Activated CD4-positive, CD25-positive, alpha-beta regulatory T cell (primary cell): ENCODE data around the gene ALKBH1.
A peak's percentile ranks its signal among the peaks of the same experiment; 100 is the strongest.
"Not testable (repeated sequence)": the region's sequence is repeated elsewhere in the genome, so short reads cannot be mapped to it uniquely, and the experiment has no call there.

Source experiments
- DNase-seq, 4 experiments: peaks; one replicate each; lab custom pipeline; 2025; lab: John Stamatoyannopoulos, UW

ALKBH1 gene, protein sequence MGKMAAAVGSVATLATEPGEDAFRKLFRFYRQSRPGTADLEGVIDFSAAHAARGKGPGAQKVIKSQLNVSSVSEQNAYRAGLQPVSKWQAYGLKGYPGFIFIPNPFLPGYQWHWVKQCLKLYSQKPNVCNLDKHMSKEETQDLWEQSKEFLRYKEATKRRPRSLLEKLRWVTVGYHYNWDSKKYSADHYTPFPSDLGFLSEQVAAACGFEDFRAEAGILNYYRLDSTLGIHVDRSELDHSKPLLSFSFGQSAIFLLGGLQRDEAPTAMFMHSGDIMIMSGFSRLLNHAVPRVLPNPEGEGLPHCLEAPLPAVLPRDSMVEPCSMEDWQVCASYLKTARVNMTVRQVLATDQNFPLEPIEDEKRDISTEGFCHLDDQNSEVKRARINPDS

GRCh38 chr14:77707724-77708408 is at the start of gene ALKBH1, which contains the start of gene SLIRP:
Gene ALKBH1, minus strand, starts transcription at chr14:77708023. Its CDS starts 19 bp downstream, at chr14:77708004.
Gene SLIRP, plus strand, starts transcription at chr14:77708103. Its CDS starts 9 bp downstream, at chr14:77708112.
- DNase-seq = peak; percentile 66 to 80 (median 78)

DNA sequence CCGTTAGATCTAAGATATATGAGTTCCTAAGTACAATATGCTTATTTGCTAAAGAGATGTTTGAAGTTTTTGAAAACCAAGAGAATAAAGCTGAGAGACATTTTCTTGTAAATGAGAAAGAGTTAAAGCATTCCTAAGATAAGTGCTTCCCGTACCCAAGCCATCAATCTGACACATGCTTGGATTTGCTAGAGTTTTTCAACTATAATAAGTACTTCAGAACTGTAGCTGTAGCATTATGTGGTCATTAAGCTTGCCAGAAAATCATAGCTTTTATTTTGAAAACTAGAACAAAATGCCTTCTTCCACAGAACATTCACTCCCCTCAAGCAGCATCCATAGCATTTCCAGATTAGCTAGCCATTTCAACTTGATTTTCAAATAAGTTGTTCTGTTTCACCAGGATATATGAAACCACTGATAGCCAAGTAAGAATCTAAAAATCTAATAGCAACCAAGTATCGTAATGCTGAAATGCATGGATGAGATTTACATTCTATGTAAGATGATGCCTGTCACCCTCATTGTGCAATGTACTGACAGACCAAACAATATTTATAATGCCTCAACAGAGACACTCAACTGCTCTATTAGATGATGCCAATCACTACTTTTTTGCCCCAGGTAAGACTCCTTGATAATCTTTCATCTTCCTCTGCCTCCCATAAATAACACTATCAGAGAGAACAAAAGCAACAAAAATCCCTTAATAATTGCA is 45.1 kb upstream of the ALKBH1 start:
- no peak for DNase-seq

DNA sequence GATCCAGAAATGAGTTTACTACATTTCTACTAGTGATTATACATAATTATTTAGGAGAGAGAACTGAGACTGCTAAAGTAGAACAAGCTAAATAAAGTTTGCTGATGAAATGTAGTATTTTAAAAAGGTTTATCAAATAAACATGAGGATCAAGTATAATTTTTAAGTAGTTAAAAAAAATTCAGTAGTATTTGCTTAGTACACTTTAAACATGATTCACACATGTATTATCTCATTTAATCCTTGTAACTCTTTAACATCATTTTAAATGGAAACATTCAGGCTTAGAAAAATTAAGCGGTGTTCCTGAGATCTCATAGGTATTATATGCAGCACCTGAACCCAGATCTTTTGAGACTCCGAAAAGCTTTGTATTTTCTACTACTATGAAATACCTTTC is 44.4 kb upstream of the ALKBH1 start:
- no peak for DNase-seq

GRCh38 chr14:77747425-77747824 is 39.6 kb upstream of the ALKBH1 start:
- DNase-seq = not testable (repeated sequence)

- no peak for DNase-seq
These were observed 38.4 kb upstream of the ALKBH1 start for GRCh38 chr14:77746064-77746702.

DNA sequence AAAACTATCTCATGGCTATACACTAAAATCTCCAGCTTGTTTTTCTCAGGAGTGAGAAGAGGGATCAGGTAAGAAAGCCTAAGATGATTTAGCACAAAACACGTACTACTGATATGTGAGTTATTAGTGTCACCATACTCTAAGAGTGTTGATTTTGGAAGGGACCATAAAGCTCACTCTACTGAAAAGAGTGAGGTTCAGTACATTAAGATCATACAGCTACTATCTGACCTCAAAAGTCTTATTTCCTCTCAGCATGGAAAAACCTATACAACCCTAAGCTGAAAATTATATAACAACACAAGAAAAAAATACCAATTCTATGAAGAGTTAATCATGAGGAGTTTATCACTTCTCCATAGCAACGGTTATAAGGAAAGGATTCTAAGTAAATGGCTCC is 33.6 kb upstream of the ALKBH1 start:
- DNase-seq = no peak

GRCh38 chr14:77738559-77739250 is 30.9 kb upstream of the ALKBH1 start:
- no peak for DNase-seq

DNA sequence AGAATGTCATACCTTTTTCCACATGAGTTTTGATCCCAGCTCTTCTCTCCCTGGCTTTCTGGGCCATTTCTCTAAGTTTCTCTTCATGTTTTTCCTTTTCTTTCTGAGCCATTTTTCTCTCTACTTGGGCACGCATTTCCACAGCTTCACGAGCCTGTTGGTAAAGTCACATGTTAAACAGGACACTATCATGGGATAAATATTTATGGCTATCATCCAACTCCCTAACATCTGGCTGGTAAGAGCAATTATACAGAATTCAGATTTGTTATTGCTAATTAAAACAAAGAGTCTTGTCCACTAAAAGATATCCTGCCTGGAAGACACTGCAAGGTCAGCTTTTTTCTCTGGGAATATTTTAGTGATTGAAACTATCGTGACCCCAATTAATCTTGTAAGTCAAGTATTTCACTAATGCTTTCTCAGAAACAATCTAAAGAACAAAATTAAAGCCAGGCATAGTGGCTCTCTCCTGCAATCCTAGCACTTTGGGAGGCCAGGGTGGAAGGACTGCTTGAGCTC is 23.2 kb upstream of the ALKBH1 start:
- DNase-seq = no peak

DNA sequence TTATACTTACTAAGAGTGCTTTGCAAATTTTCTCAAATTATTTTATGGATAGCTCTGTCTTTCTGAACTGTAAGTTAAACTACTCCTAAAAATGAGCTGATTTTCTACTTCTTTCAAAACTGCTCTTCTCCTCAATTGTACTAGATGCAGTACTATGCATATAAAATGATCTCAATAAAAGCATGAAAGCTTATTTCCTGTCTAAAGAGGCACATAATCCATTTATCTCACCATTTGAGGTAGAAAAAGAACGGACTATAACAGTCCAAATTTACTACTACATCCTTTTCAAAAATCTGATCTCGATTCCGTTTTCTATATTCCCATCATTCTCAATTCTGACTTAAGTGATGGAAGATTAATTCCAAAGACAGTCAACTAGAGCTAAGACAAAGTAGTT is 14.5 kb upstream of the ALKBH1 start:
- DNase-seq = no peak

GRCh38 chr14:77721437-77721836 is 13.6 kb upstream of the ALKBH1 start:
- no peak for DNase-seq

DNA sequence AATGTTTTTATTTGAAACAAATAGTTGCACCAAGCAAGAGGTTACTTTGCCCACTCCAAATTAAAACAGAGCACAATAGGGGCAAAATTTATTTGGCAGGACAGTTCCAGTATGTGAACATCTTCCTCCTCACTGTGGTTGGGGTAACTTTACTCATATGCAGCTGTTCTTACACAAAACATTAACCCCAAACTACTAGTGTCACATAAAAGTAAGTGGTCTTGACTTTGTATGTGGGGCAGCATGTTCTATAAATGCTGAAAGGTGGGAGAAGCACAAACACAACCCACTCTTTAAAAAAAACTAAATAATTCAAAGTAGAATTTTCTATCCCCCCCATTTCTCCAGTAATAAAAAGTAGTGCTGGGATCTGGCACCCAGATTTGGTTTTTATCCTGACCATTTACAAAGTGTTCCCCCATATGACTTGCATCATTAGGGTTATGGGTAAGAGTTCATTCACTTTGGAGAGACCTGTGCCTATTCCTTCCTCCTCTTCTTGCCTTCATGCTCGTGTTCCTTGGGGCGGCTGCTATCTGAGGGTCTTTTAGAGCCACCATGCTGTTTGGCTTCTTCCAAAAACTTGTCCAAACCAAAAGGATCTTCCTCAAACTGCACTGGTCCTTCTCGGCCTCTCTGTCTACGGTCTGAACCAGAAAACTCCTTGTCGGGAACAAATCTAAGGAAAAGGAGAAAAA is 9.9 kb upstream of the ALKBH1 start:
- DNase-seq = no peak

DNA sequence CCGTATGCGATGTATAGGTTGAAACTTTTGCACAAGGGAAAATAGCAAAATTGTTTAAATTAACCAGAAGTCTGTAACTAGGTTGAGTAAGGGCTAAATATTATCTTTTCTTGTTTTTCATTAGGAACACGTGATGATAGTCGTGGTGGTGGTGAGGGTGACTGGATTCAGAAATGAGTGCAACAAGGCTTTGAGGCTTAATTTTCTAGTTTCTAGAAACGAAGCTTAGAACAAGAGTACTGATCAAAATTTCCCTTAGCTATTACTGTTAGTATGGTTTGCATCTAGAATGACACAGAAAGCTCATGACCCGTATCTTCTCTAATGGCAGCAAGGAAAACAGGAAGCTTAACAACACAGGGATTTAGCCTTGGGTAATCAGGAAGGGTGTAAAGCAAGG is 7.1 kb upstream of the ALKBH1 start:
- DNase-seq = no peak

GRCh38 chr14:77710364-77710763 is 2.5 kb upstream of the ALKBH1 start:
- DNase-seq = no peak

- DNase-seq = no peak
These were observed 1.6 kb upstream of the ALKBH1 start for GRCh38 chr14:77709412-77709811.

DNA sequence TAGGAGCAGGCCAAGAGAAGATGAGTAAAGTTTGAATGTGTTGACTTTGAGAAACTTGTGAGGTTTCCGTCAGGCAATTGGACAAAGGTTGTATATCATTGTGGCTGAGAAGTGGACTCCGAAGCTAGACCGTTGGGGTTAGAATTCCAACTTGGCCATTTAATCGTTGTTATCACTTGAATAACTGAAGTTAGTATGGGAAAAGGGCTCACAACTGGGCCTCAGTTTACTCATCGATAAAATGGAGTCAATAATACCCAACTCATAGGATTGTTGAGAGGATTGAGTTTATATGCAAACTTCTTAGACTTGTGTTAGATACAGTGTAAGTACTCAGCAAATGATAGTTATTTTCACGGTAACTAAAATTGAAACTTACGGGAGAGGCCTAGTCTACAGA is 926 bp upstream of the ALKBH1 start:
- no peak for DNase-seq

DNA sequence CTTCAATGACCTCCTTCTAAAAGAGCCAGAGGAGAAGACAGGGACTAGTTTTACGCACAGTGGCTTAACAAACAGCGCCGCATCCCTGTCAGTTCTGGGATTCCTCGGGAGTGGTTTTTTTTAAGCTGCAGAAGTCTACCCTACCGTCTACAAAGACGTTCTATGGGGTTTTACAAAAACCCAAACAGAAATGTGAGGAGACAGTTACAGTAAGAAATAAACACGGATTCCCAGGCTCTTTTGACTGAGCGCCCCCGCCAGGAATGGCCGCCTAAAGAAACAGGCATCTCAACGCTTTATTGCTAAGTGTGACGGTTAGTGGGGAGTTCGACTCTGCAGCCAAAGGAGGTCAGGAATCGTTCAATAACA is 484 bp downstream of the ALKBH1 start:
- DNase-seq = no peak

DNA sequence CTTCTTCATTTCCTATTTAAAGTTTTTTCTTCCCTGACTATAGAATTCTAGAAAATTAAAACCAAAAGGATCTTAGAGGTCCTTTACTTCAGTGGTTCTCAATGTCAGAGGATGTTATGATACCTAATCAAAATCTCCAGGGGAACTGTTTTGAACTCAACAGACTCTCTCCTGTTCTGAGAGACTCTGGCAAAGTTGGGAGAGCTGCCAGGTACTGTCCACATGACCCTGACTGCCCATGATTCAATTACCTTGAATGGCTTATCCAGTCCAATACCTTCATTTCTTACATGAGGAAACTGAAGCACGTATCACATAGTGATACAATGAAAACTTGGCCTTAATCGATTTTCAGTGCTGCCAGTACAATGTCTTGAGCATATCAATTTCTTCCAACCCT is 16.6 kb downstream of the ALKBH1 start:
- no peak for DNase-seq

DNA sequence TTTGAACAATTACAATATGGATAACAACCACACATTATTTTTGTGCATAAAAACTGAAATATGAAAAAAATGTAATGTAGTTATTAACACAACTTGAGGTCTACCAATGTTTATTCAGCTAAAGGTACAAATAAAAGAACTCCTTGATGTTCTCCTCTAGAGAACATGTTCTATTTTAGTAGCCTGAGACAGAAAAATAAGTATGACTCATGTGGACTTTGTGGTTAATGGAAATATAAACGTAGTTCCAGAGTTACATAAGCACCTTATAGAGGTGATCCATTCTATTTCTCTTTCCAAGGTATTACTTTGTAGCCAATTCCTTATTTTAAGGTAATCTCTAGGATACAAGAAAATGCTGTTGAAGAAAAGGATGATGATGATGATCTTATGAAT is 25.7 kb downstream of the ALKBH1 start:
- DNase-seq = no peak

DNA sequence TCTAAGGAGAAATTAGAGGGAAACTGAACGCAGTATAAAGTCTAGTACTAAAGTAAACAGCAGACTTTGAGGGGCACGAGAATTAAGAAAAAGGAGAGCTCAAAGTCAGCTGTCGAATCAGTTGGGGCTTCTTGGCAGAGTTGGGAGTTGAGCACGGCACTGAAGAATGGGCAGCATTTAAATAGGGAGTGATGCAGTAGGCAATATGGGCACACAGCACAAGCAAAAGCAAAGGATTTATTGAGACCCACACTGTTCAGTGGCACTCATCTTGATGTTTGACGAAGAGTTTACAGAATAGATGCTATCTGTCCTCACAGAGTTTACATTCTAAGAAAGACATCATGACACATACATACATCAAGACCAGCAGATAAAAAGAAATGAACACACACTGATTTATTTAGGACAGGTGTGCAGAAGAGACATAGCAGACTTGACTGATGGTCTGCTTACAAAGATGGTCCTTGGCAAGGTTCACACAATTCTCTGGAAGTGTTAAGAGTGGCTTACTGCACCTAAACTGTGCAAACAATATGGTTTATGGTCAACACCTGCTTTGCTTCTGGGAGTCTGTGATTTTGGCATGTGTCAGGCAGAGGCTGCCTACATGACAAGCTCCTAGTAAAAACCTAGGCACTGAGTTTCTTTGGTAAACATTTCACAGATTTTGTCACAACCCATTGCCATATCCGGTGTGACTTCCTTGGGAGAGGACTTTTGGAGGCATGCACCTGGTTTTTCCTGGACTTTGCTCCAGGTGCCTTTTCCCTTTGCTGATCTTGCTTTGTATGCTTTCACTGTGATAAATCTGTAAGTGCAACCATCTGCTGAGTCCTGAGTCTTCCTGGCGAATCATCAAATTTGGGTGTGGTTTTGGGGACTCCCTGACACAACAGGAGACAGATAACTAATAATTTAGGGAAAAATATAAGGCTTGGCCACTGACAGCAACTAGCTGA is 26.3 kb downstream of the ALKBH1 start:
- no peak for DNase-seq

GRCh38 chr14:77674931-77675330 is 32.9 kb downstream of the ALKBH1 start:
- DNase-seq = no peak
